CD4-positive, alpha-beta T cell treated with Interleukin-12 subunit alpha and Interleukin-12 subunit beta, for 1 hour (primary cell): Measurements from ENCODE around the gene LIMS1.
"Not testable (repeated sequence)": the region's sequence is repeated elsewhere in the genome, so short reads cannot be mapped to it uniquely, and the experiment has no call there.

ENCODE experiments used
- DNase-seq: peaks from one replicate; pipeline ENCODE4 v3.0.0-alpha.2; 2020

Gene LIMS1, protein sequence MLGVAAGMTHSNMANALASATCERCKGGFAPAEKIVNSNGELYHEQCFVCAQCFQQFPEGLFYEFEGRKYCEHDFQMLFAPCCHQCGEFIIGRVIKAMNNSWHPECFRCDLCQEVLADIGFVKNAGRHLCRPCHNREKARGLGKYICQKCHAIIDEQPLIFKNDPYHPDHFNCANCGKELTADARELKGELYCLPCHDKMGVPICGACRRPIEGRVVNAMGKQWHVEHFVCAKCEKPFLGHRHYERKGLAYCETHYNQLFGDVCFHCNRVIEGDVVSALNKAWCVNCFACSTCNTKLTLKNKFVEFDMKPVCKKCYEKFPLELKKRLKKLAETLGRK

DNA sequence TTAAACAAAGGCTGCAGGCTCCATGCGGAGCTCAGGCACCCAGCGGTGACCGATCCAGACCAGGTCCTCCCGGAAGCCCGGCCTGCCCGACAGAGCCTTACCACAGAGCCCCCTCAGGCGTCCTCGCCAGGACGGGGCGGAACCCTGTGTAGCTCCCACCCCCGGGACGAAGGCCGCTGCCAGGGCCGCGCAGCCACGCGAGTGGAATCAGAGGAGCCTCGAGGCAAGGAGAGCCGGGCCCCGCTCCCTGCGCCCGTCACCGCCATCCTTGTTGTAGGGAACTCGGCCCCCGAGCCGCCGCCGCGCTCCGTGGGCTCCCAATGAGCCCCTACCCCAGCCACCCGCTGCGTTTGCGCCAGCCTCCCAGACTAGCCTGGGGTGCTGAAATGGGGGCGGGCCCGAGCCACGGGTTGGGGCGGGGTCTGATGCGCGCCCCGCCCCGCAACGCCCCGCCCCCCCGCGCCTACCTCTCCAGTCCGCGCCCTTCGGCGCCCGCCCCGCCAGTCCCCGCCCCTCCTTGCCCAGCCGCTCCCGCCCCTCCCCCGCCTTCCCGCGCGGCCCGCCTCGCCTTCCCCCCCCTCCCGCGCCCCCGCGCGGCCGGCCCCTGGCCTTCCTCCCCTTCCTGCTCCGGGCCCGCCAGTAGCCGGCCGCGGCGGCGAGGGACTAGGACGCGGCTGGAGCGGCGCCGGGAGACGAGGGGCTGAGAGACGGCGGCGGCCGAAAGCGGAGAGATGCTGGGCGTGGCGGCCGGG is at the start of gene LIMS1:
Gene LIMS1, plus strand, starts transcription at position 639 of the 752 bp plus-strand sequence. Its CDS starts 93 bp downstream, at position 732.
- peak; percentile 90 for DNase-seq

DNA sequence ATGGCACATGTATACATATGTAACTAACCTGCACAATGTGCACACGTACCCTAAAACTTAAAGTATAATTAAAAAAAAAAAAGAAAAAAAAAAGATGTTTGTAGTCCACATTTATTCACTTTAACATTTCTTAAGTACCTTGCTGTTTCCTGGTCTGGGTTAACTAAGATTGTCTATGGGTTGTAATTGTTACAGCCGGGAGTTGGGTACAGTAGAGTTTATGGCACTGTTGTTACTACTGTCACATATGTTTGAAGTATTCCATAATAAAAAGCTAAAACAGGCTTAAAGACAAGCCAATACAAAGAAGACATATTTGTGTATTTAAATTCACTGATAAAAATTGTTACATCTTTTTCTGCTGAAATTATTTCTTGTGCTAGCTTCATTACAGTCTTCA is 49.0 kb upstream of the LIMS1 start:
- DNase-seq: no peak

GRCh38 chr2:108490506-108491122 is 43.7 kb upstream of the LIMS1 start:
- DNase-seq: no peak

- no peak for DNase-seq
Observed at GRCh38 chr2:108491848-108492247, 42.4 kb upstream of the LIMS1 start.

DNA sequence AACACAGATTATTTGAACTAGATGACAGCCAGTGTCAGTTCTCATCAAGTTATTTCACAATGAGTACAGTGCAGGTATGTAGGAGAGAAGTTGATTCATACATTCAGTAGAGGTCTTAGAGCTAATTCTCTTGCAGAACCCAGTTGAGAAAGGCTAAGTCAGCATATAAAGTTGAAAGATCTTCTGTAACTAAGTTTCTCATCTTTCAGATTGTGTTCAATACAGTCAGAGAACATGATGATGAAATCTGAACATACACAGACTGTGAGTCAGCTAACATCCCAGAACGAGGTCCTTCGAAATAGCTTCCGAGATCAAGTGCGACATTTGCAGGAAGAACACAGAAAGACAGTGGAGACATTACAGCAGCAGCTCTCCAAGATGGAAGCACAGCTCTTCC is 41.9 kb upstream of the LIMS1 start:
- no peak for DNase-seq

DNA sequence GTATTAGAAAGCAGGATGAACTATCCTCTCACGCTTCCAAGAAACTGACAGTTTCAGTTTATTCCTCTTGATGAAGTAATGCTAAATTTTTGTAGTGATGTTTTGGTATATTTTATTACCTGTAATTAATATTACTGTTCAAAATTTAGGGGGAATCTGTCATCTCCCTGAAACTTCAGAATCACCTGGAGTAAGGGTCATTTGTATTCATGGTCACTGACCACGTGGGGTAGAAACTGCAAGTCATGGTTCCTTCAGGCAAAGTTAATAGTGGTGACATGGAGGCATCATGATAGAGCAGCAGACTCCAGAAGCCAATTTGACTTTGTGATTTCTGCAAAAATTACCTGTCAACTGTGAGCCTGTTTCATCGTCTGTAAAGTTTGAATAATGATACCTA is 38.1 kb upstream of the LIMS1 start:
- not testable (repeated sequence) for DNase-seq

- DNase-seq: not testable (repeated sequence)
Observed at GRCh38 chr2:108507620-108508019, 26.6 kb upstream of the LIMS1 start.

DNA sequence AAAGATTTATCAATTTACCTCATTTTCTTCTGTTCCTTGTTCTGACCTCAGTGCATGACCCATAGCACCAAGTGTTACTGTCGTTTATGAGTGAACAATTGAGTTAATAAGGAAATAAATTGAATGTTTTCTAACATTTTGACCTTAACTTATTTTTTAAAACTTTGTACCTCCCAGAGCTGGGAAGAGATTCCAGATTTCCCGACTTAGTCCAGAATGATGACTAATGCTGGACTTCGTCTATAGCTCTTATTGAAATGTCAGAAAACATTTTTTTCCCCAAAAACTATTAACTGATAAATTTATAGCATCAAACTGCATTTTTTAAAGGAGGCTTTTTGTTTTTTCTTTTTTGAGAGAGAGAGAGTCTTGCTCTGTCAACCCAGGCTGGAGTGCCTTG is 21.8 kb upstream of the LIMS1 start:
- DNase-seq: not testable (repeated sequence)

- DNase-seq: not testable (repeated sequence)
Observed at GRCh38 chr2:108514478-108514877, 19.8 kb upstream of the LIMS1 start.

DNA sequence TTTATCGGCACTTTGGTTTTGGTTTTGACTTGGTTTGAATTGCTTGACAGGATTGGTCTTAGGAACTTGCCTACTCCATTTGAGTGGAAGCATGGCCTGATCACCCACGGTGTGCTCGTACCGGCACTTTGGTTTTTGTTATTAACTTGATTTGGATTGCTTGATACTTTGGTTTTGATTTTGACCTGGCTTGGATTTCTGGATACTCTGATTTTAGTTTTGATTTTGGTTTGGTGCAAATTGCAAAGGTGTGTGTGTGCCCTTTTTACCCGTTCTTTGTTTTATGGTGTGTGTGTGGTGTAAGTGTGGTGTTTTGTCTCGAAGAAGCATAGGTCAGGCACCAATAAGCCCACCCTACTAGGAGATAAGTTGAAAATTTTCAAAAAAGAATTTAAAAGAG is 9.6 kb upstream of the LIMS1 start:
- not testable (repeated sequence) for DNase-seq

DNA sequence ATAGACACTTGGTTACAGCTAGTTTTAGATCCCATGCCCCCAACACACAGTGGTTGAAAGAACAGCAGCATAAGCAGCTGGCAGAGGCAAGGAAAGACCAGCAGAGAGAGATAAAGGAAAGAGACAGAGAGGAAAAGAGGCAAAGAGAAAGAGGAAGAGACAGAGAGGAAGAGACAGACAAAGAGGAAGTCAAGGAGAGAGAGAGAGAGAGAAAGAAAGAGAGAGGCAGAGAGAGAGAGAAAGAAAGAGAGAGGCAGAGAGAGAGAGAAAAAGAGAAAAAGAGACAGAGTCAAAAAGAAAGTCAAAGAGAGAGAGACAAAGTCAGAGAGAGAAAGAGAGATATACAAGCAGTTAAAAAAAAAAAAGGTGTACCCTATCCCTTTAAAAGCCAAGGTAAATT is 9.0 kb upstream of the LIMS1 start:
- not testable (repeated sequence) for DNase-seq

DNA sequence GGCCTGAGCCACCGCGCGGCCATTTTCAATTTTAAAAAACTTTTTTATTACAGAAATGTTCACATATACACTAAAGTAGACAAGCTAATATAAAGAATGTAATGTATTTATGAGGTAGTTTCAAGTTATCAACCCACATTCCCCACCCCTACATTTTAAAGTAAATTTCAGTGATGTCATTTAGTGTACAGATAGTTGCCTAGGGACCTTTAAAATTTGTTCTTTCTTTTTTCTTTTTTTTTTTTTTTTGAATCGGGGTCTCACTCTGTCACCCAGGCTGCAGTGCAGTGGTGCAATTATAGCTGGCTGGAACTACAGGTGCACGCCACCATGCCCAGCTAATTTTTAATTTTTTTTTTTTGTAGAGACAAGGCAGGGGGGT is 2.6 kb upstream of the LIMS1 start:
- DNase-seq: no peak

DNA sequence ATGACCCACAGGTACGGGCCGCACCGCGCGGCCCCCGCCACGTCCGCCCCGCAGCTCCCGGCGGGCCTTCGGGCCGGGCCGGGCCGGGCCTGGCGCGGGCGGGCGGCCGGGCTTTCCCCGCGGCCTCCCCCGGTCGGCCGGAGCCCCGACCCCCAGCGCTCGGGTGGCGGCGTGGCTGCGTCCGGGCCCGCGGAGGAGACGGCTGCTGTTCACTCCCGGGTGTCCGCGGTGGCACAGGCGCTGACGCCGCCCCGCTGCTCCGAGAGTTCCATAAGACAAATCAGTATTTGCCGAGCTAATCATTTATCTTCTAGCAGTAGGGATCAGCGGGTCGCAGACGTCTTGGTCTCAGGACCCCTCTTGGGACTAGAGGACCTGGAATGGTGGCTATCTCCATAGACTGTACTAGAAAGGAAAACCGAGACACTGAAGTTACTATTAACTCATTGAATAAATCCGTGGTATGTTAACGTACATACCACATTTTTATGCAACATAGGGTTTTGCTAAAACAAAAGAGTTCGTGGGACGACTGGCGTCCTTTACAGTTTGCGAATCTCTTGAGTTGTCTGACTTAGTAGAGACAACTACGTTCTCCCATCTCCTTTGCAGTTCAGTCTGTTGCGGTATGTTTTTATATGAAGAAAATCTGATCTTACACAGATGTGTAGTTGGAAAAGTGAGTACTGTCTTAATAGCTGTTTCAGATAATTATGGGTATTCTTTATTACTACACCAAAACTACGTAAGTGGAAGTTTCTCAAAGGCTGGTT is 500 bp downstream of the LIMS1 start:
- peak; percentile 41 for DNase-seq

DNA sequence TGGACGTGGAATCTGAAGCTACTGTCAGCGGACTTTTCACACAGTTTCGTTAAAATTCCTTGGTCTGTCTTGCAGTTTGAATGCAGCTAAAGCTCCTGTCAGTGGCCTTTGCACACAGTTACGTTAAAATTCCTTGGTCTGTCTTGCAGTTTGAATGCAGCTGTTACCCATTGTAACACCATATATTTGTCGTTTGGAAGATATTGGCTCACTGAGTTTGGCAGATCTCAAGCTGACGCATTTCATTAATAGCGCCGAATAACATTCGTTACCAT is 1.0 kb downstream of the LIMS1 start:
- no peak for DNase-seq

DNA sequence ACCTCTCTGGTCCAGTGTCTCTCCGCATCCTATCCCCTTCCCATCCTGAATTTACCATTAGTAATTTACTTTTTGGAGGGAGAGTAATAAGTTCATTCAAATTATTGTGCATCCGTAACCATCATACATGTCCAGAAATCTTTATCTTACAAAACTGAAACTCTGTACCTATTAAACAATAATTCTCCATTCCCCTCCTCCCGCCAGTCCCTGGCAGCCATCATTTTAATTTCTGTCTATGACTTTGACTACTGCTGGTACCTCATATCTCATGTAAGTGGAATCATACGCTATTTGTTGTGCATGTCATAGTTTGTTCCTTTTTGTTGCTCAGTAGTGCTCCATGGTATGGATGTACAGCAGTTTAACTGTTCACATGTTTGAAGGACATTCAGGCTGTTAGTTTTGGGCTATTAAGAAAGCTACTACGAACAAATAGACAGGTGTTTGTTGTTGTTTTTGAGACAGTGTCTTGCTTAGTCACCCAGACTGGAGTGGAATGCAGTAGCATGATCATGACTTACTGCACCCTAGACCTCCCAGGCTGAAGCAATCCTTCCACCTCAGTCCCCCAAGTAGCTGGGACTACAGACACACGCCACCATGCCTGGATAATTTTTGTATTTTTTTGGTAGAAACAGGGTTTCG is 2.0 kb downstream of the LIMS1 start:
- no peak for DNase-seq

DNA sequence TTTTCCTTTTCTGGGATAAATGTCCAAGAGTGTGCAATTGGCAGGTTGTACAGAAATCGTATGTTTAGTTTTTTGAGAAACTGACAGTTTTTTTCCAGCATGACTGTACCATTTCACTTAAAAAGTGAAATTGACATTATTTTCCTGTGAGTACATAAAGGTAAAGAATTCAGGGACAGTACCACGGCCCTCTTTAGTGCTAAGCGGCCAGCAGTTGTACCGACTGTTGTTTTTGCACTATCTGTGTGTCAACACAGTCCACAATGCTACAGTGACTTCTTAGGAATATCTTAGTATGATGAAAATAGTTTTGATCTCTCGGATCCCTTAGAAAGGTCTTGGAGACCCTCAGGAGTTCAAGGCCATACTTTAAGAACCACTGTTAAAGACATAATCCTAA is 2.6 kb downstream of the LIMS1 start:
- no peak for DNase-seq

GRCh38 chr2:108538000-108538625 is 3.8 kb downstream of the LIMS1 start:
- no peak for DNase-seq

GRCh38 chr2:108541451-108541850 is 7.2 kb downstream of the LIMS1 start:
- no peak for DNase-seq

DNA sequence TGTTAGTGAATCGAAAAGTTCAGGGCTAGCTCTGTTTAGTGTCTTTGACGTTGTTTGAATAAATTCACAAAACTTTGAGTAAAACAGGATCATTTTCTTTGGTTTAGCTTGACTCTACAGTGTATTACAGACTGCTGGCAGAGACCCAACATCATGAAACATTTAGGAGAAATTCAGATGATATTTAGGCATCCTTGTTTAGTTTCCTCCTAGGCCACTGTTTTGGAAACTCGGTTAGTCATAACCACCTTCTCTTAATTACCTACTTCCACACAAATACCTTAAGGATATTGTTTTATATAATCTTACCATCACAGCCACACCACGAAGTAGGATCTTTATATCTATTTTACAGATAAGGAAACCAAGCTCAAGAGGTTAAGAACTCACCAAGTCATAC is 7.8 kb downstream of the LIMS1 start:
- no peak for DNase-seq

- no peak for DNase-seq
Observed at GRCh38 chr2:108547606-108548005, 13.3 kb downstream of the LIMS1 start.

DNA sequence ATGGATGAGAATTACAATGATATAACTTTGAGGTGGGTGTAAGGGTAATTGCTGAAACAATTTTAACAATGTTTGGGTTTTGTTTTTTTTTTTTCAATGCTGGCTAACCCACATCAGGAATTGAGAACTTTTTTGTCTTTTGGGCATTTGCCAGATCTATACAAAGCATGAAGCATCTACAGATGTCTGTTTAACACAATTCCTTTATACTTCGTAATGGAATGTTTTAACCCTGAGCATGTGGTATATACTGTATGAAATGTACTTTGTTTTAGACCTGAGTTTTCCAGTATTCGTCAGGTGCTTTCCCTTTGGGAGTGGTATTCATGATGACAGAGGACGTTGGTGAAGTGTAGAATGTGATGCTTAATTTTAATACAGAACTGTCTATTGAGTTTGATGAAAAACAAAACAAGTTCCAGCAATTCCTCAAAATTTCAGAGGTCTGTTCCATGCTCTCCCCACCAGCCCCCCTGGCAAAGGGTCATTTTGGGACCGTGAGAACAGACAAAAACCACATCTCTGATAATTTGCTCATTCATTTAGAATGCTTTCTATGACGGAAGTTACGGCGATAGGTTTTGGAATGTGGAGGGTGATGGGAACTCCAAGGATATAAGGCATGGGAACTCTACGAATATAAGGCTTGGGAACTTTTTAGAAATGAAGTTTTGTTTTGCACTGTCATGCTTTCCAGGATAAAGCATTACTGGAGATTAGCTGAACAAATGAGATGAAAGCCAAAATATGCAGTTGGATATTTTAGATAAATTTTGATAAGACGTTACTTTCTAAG is 14.1 kb downstream of the LIMS1 start:
- no peak for DNase-seq

DNA sequence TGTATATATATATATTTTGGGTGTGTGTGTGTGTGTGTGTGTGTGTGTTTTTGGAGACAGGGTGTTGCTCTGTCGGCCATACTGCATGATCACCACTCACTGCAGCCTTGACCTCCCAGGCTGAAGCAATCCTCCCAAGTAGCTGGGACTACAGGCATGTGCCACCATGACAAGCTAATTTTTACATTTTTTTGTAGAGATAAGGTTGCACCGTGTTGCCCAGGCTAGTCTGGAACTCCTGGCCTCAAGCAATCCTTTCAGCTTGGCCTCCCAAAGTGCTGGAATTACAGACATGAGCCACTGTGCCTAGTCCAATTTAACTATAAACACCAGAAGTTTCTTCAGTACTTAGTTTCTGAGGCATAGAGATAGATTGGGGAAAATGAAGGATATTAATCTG is 18.3 kb downstream of the LIMS1 start:
- no peak for DNase-seq
